AG08395 (cell line): ENCODE data around the gene SLC24A3.

Experiments used
- DNase-seq: peaks from one replicate; pipeline ENCODE4 v3.0.0; 2012; ENCODE audit warnings: mixed read lengths, low spot score

Gene SLC24A3

DNA sequence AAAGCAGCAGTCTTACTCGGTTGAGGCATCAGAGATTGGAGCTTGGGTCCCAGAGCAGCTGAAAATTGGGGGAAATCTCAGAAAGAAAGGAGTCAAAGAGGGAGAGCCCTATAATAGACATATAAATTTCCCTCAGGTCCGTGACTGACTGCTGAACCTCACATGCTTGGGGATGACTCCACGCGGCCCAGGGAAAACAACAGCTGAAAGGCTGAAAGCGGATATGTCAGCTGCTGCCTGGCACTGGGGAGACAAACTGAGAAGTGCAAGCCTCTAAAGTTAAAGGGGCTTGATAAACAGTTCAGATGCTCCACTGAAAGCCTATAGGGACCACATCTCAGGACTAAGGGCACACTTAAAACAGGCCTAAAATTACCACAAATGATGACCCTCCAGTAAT, 289.7 kb downstream of the SLC24A3 start:
- no peak for DNase-seq

- DNase-seq, result no peak
Measured at GRCh38 chr20:19504251-19504650, 291.8 kb downstream of the SLC24A3 start.

GRCh38 chr20:19506021-19506420, 293.6 kb downstream of the SLC24A3 start:
- no peak for DNase-seq

DNA sequence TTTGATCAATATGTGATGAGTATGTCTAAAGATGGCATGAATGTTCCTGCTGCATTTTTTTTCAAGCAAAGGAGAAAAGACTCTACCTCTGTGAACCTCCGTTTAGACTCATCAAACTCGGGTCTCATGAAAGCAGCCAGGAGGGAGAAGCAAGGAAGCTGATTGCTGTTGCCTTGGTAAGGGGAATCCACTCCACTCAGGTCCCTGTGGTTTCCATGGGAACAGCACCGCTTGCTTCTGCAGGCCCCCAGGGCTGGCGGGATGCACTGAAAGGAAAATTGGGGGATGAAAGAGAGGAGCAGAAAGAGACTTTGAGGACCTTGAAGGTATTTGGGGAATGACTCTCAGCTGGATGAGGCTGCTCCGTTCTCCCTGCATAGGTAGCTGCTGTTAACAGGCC, 296.0 kb downstream of the SLC24A3 start:
- DNase-seq, result no peak

DNA sequence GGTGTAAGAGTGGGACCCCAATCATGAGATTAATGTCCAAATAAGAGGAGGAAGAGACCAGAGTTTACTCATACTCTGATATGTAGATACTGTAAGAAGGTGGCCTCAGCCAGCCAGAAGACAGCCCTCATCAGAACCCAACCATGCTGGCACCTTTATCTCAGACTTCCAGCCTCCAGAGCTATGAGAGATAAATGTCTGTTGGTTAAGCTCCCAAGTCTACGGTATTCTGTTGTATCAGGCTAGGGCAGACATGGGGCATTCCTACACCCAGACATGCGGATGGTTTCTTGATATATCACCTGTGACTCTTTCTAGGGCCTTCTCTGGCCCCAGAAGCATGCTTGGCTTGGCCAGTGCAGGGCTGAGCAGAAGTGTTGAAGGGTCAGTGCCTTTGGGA, 298.2 kb downstream of the SLC24A3 start:
- DNase-seq, result no peak

DNA sequence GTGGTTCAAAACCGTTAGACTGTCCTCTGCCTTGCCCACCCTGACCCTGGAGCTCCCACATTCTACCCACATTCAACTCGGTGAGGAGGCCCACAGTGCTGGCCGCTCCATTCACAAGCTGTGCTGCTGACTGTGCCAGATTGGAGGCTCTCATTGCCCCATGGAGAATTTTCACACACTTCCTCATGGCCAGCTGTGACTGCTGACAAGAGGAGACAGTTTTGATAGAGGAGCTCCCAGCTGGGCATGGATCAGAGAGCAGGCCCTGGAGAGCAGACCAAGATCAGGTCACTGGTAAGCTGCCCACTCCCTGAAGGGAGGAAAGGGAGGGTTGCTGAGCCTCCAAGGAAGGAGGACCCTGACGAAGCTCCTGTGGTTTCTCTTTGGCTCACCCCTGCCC, 299.5 kb downstream of the SLC24A3 start:
- DNase-seq, result no peak

DNA sequence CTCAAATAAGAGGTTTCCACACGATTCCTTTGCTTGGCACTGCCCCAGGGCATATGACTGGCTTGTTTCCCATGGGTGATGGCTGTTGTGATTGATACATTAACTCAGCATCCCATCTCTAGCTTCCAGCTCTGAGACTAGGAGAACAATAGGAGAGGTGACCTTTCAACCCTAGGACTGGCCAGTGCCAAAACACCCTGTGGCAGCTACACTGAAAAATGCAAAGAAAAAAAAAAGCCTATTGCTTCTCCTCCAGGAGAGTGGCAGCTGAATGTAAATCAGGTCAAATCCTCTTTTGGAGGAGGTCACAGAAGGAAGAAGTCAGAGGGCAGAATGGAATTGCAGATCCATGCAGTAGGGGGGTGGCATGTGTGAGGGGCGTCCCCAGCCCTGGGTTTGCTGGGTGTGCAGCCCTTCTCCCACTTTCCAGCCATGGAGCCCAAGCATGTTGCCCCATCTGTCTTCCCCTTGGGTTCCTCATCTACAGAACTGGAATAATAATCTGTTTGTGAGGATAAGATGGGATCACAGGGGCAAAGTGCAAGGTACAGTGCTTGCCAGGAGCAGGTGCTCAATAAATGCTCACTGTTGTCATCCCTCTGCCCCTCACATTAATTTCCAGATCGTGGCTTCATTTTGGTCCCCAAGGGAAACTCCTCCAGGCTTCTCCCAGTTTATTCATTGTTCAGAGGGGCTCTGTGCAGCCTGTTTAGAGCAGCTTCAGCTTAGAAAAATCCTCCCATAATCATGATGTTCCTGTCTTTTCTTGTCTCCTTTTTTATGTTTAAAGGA, 300.6 kb downstream of the SLC24A3 start:
- no peak for DNase-seq

- DNase-seq, result no peak
Measured at GRCh38 chr20:19515074-19515473, 302.6 kb downstream of the SLC24A3 start.

DNA sequence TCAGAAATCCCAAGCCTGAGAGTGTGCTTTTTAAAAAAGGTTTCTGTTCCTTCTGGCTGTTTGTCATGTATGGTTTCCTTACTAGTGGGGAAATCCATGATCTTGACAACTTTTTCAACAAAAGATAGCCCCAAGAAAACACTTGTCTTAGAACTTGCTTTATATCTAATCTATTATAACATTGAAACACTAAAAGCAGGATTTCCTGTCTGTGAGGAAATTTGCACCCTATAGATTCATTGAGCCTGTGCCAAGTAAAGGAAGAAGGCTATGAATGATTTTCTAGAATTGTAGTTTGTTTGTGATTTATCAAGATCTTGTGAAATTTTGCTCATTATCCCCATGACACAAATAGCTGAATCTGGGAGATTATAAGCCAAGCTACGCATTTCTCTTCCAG, 307.0 kb downstream of the SLC24A3 start:
- DNase-seq, result no peak

GRCh38 chr20:19520261-19520660, 307.8 kb downstream of the SLC24A3 start:
- no peak for DNase-seq

GRCh38 chr20:19522071-19522801, 309.8 kb downstream of the SLC24A3 start:
- DNase-seq, result no peak

DNA sequence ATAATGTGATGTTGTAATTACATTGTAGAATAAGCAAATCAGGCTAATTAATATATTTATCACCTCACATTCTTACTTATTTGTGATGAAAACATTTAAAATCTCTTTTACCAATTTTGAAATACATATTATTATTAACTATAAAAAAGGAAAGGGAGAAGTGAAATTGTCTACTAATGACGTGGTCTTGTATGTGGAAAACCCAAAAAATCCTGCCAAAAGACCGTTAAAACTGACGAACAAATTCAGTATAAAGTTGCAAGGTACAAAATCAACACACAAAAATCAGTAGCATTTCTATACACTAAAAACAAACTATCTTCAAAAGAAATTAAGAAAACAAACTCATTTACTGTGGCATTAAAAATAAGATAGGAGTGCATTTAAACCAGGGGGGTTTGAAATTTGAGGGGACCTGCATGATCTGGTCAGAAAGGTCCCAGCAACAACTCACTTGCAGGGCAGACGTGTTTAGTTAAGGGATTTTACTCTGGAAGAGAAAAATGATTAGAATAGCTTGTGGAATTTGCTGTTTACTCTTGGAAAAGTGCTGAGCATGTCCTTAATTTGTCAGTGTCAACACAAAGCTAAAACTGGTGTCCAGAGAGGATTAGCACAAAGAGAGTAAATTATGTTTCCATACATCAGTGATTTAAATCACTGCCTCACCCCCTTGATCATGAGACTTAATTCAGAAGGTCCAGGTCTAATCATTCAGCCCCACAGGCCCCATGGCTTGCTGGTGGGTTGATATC, 310.6 kb downstream of the SLC24A3 start:
- DNase-seq, result no peak

DNA sequence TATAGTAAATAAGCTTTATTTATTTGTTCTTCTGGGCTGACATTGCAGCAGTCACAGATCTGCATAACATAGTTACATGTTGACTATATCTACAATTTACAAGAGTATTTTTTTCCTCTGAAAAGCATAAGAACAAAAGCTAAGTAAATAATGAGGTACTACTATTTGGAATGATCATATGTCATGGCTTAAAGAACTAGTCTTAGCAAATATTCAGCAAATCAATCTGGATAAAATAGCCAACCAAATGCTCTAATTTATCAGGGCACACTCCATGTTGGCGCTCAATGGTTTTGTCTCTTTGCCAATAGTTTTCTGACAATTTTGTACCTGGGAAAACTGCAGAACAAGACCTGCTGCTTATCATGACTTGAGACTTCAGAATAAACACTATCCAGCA, 312.2 kb downstream of the SLC24A3 start:
- no peak for DNase-seq

DNA sequence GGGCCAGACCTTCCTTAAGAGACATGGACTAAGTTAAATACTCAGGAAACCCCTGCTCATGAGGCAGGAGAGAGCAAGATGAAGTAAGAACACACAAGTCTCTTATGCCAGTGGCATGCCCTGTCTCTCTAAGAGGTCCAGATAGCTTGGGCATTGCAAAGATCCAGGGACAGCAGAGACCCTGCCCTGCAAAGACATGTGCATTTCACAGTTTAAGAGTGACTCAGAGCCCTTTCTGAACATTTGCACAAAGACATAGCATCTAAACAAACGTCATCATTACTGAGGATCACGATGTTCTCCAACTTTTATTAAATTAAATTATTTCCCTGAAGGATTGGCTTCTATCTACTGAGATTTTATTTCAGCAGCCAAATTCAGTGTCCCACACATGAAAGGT, 315.1 kb downstream of the SLC24A3 start:
- DNase-seq, result no peak

- no peak for DNase-seq
Measured at GRCh38 chr20:19528286-19529030, 316.0 kb downstream of the SLC24A3 start.

GRCh38 chr20:19530006-19530405, 317.6 kb downstream of the SLC24A3 start:
- no peak for DNase-seq

GRCh38 chr20:19531446-19531845, 319.0 kb downstream of the SLC24A3 start:
- no peak for DNase-seq

DNA sequence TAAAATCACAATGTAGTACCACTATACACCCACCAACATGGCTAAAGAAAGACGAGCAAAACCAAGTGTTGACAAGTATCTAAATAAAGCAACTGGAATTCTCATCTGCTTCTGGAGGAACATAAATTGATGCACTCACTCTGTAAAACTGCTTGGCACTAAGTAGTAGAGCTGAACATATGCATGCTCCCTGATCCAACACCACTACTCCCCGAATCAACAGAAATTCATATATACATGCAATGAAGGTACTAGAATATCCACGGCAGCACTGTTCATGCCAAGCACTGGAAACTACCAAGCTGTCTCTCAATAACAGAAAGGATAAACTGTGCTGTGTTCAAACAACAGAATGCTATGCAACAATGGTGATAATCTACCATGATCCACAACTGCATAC, 326.1 kb downstream of the SLC24A3 start:
- DNase-seq, result no peak

DNA sequence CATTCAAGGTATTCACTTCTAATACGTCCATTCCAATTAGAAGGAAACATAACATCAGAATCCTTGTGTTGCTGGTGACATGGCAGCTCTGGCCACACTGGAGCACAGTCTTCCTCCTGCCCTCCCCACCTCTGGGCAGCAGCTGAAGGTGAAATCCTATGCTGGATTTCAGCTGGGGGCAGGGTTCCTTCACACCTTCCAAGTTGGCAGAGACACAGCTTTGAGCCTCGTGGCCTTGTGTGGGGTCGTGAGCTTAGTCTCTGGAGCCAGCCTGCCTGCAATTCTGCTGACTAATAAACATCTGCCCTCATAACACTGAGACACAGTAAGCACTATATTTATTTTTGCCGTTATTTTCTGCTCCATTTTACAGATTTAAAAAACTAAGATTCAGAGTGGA, 326.7 kb downstream of the SLC24A3 start:
- no peak for DNase-seq

- no peak for DNase-seq
Measured at GRCh38 chr20:19540392-19540791, 327.9 kb downstream of the SLC24A3 start.

- no peak for DNase-seq
Measured at GRCh38 chr20:19543101-19543500, 330.7 kb downstream of the SLC24A3 start.

GRCh38 chr20:19544684-19545083, 332.2 kb downstream of the SLC24A3 start:
- DNase-seq, result no peak
